ENCODE data around the gene SKP1.

DNA sequence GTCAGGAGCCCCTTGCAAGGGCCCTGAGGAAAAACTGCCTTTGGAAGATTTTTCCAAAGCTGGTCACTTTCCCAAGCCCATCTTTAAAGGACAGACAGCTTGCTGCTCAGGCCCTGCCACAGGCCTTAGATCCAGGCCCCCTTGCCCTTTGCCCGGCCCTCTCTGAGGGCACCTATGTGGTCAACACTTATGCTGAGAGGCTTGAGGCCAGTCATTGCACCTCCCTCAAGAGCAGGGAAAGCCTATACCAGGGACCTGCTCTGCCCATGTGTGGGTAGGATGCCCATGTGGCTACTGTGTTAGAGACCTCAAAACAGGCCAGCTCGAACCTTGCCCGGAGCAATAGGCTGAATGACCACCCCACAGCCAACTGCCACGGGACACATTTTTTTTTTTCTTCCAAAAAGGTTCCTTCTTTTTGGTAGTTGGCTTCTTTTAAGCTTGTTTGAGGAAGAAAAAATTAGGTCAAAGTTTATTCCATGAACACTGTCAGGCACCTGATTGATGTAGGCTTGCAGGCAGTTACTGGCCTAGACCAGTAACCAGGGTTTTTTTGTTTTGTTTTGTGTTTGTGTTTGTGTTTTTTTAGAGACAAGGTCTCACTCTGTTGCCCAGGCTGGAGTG lies 58.4 kb downstream of the SKP1 start:
- no peak for TF ChIP-seq POLR2A (IDR thresholded peaks at IDR 0.05; ENCODE audit: low read length)
- no peak for TF ChIP-seq GATA1 (IDR thresholded peaks at IDR 0.05; ENCODE audit: low read depth, low read length)
